NCI-H82 treated with DMSO at 0.1 percent for 48 hours (cell line): ENCODE measurements around the gene DPM3.
"Not testable (repeated sequence)": the region's sequence is repeated elsewhere in the genome, so short reads cannot be mapped to it uniquely, and the experiment has no call there.

Experiments
- DNase-seq: peaks from one replicate; lab custom pipeline; 2025; ENCODE audit not compliant: unreplicated experiment; lab: John Stamatoyannopoulos, UW

Gene DPM3

GRCh38 chr1:155175927-155176371 is 35.6 kb upstream of the DPM3 start:
- no peak for DNase-seq

- DNase-seq = peak; percentile 88
Measured at GRCh38 chr1:155175281-155175926, 35.1 kb upstream of the DPM3 start.

- DNase-seq = no peak
Measured at GRCh38 chr1:155174324-155175280, 34.3 kb upstream of the DPM3 start.

- DNase-seq = peak; percentile 73
Measured at GRCh38 chr1:155173478-155174323, 33.4 kb upstream of the DPM3 start, which contains the start of gene TRIM46. TSS of gene TRIM46 (plus strand) at chr1:155173849. CDS start at chr1:155173967, 118 bp downstream.

GRCh38 chr1:155172732-155173477 is 32.6 kb upstream of the DPM3 start, which contains the start of gene KRTCAP2:
TSS of gene KRTCAP2 (minus strand) at chr1:155173304. CDS start at chr1:155173224, 80 bp downstream.
- DNase-seq = peak; percentile 95

GRCh38 chr1:155171836-155172731 is 31.8 kb upstream of the DPM3 start:
- no peak for DNase-seq

- DNase-seq = no peak
Measured at GRCh38 chr1:155170806-155171205, 30.5 kb upstream of the DPM3 start.

GRCh38 chr1:155170101-155170785 is 29.9 kb upstream of the DPM3 start:
- DNase-seq = no peak

- no peak for DNase-seq
Measured at GRCh38 chr1:155169541-155169940, 29.2 kb upstream of the DPM3 start.

GRCh38 chr1:155168456-155169210 is 28.3 kb upstream of the DPM3 start:
- DNase-seq = no peak

GRCh38 chr1:155168105-155168445 is 27.7 kb upstream of the DPM3 start:
- DNase-seq = not testable (repeated sequence)

- peak; percentile 82 for DNase-seq
Measured at GRCh38 chr1:155167166-155168104, 27.1 kb upstream of the DPM3 start.

GRCh38 chr1:155166471-155167165 is 26.3 kb upstream of the DPM3 start:
- DNase-seq = no peak

- DNase-seq = no peak
Measured at GRCh38 chr1:155166051-155166470, 25.7 kb upstream of the DPM3 start.

GRCh38 chr1:155164625-155165024 is 24.3 kb upstream of the DPM3 start:
- not testable (repeated sequence) for DNase-seq

- DNase-seq = not testable (repeated sequence)
Measured at GRCh38 chr1:155163785-155164184, 23.5 kb upstream of the DPM3 start.
